SK-N-SH treated with all-trans-retinoic acid at 6 μM for 48 hours (cell line): ENCODE data around the gene UPB1.

Experiments
- CREB5 ChIP-seq: fragments of 250-450 bp; sonication (Bioruptor Pico); IDR thresholded peaks from 2 replicates; pipeline ENCODE4 v1.5.1; 2020; ENCODE audit warnings: low read depth, mild to moderate bottlenecking, moderate library complexity
- OSR1 ChIP-seq: fragments of 250-450 bp; sonication (Bioruptor Pico); IDR thresholded peaks from 2 replicates; pipeline ENCODE4 v1.8.0; 2022; ENCODE audit warnings: moderate library complexity, mild to moderate bottlenecking, inconsistent platforms
- PATZ1 ChIP-seq: fragments of 250-450 bp; sonication (Bioruptor Pico); IDR thresholded peaks from 2 replicates; pipeline ENCODE4 v1.8.0; 2020; ENCODE audit warnings: mild to moderate bottlenecking, moderate library complexity, borderline replicate concordance
- PPARA ChIP-seq: fragments of 250-450 bp; sonication (Bioruptor Pico); IDR thresholded peaks from 2 replicates; pipeline ENCODE4 v1.5.0; 2020; ENCODE audit warnings: mild to moderate bottlenecking, borderline replicate concordance

- no peak for TF ChIP-seq CREB5 (CRISPR knock-in tag)
- TF ChIP-seq OSR1 (CRISPR knock-in tag), result no peak
- no peak for TF ChIP-seq PATZ1
- no peak for TF ChIP-seq PPARA (CRISPR knock-in tag)
These were observed 8.8 kb downstream of the UPB1 start for GRCh38 chr22:24503843-24504338.
